GM23338 (cell line): ENCODE data around the gene FUT2. TPM values are rescaled to one million over a fixed set of nuclear protein-coding genes. Genes with fewer than 3 reads are reported as not detected.

Experiments used
- ATAC-seq: fragments of 200-7000 bp; cut with Tn5 transposase; 3 replicates; pipeline ENCODE4 v1.9.1; 2020
- DNase-seq: peaks from one replicate; pipeline ENCODE4 v3.0.0-alpha.2; 2015; ENCODE audit warnings: low spot score
- H2AFZ ChIP-seq: fragments of 200-600 bp; sonication (generic); 2 replicates; pipeline ENCODE4 v1.8.0; 2016; ENCODE audit warnings: antibody characterized with exemption, mild to moderate bottlenecking, moderate library complexity
- H3F3A ChIP-seq: fragments of 200-600 bp; sonication (generic); replicated peaks from 2 replicates; pipeline ENCODE4 v1.8.0; 2017; ENCODE audit warnings: antibody characterized with exemption, mixed run types, low read depth
- H3K27ac ChIP-seq: fragments of 200-600 bp; sonication (generic); 2 replicates; pipeline ENCODE4 v1.6.1; 2016; ENCODE audit warnings: low read depth
- H3K27me3 ChIP-seq: fragments of 200-600 bp; sonication (generic); 2 replicates; pipeline ENCODE4 v1.8.0; 2016; ENCODE audit warnings: mild to moderate bottlenecking, mixed run types, moderate library complexity; ENCODE audit not compliant: insufficient read depth
- H3K36me3 ChIP-seq: fragments of 200-600 bp; sonication (generic); 2 replicates; pipeline ENCODE4 v1.8.0; 2016; ENCODE audit warnings: mild to moderate bottlenecking; ENCODE audit not compliant: insufficient read depth
- H3K4me1 ChIP-seq: fragments of 200-600 bp; sonication (generic); 2 replicates; pipeline ENCODE4 v1.8.0; 2016; ENCODE audit warnings: mild to moderate bottlenecking, moderate library complexity; ENCODE audit not compliant: insufficient read depth
- H3K4me2 ChIP-seq: fragments of 200-600 bp; sonication (generic); 2 replicates; pipeline ENCODE4 v1.7.1; 2017; ENCODE audit warnings: mixed run types
- H3K4me3 ChIP-seq: fragments of 200-600 bp; sonication (generic); 2 replicates; pipeline ENCODE4 v1.6.1; 2016; ENCODE audit warnings: mixed run types
- H3K79me2 ChIP-seq: fragments of 200-600 bp; sonication (generic); replicated peaks from 2 replicates; pipeline ENCODE4 v1.8.0; 2017; ENCODE audit warnings: mild to moderate bottlenecking; ENCODE audit not compliant: insufficient read depth
- H3K9me2 ChIP-seq: fragments of 200-600 bp; sonication (generic); 2 replicates; pipeline ENCODE4 v1.8.0; 2017; ENCODE audit not compliant: insufficient read depth
- H4K20me1 ChIP-seq: fragments of 200-600 bp; sonication (generic); replicated peaks from 2 replicates; pipeline ENCODE4 v1.8.0; 2017; ENCODE audit warnings: mild to moderate bottlenecking; ENCODE audit not compliant: insufficient read depth
- H3K27ac Mint-ChIP-seq: 2 replicates; pipeline ENCODE4 v1.8.0; 2020; ENCODE audit warnings: inconsistent platforms, mild to moderate bottlenecking, moderate library complexity, mixed read lengths
- H3K27me3 Mint-ChIP-seq: 3 replicates; pipeline ENCODE4 v1.8.0; 2022; ENCODE audit warnings: low read depth, mild to moderate bottlenecking, moderate library complexity, mixed read lengths, inconsistent platforms; ENCODE audit not compliant: insufficient read depth, poor library complexity
- H3K36me3 Mint-ChIP-seq: 3 replicates; pipeline ENCODE4 v1.8.0; 2021; ENCODE audit warnings: low read depth, mild to moderate bottlenecking, inconsistent platforms, moderate library complexity, mixed read lengths
- H3K4me1 Mint-ChIP-seq: 3 replicates; pipeline ENCODE4 v1.8.0; 2020; ENCODE audit warnings: mild to moderate bottlenecking, inconsistent platforms, mixed read lengths
- H3K4me3 Mint-ChIP-seq: 3 replicates; pipeline ENCODE4 v1.8.0; 2021; ENCODE audit warnings: moderate library complexity, mild to moderate bottlenecking, inconsistent platforms, mixed read lengths
- H3K9me3 Mint-ChIP-seq: 3 replicates; pipeline ENCODE4 v1.8.0; 2020; ENCODE audit warnings: moderate library complexity, mild to moderate bottlenecking, inconsistent platforms, mixed read lengths
- EZH2 ChIP-seq: fragments of 200-600 bp; sonication (generic); IDR thresholded peaks from one replicate; pipeline ENCODE4 v1.8.0; 2017; ENCODE audit warnings: antibody characterized with exemption, mild to moderate bottlenecking, low read depth; ENCODE audit not compliant: unreplicated experiment
- JUNB ChIP-seq: IDR thresholded peaks from one replicate; pipeline ENCODE4 v1.6.1; 2016; ENCODE audit warnings: antibody characterized with exemption; ENCODE audit not compliant: unreplicated experiment
- NANOG ChIP-seq: IDR thresholded peaks from 2 replicates; pipeline ENCODE4 v1.6.1; 2016; ENCODE audit warnings: antibody characterized with exemption, borderline replicate concordance
- POLR2AphosphoS5 ChIP-seq: IDR thresholded peaks from 2 replicates; pipeline ENCODE4 v1.6.1; 2016; ENCODE audit warnings: antibody characterized with exemption, low read depth
- STAT1 ChIP-seq: IDR thresholded peaks from one replicate; pipeline ENCODE4 v1.6.1; 2016; ENCODE audit warnings: antibody characterized with exemption; ENCODE audit not compliant: unreplicated experiment
- ZNF114 ChIP-seq: fragments of 250-450 bp; sonication (Bioruptor Pico); IDR thresholded peaks from 2 replicates; pipeline ENCODE4 v1.5.0; 2020; ENCODE audit warnings: mild to moderate bottlenecking, moderate library complexity
- ZNF331 ChIP-seq: fragments of 250-450 bp; sonication (Bioruptor Pico); IDR thresholded peaks from 2 replicates; pipeline ENCODE4 v1.5.0; 2020; ENCODE audit warnings: low read depth, mild to moderate bottlenecking, moderate library complexity
- ZNF462 ChIP-seq: fragments of 250-450 bp; sonication (Bioruptor Pico); IDR thresholded peaks from 2 replicates; pipeline ENCODE4 v1.5.0; 2020; ENCODE audit warnings: mild to moderate bottlenecking, moderate library complexity
- polyA plus RNA-seq: library from polyadenylated mRNA; unstranded; fragments of >200 nt; fragmentation: Nextera tagmentation; extraction: Ambion mirVana; gene quantifications from 2 replicates; pipeline ENCODE4 v1.2.1, GENCODE V29; 2016
- total RNA-seq: library from RNA; depleted of rRNA; stranded (reverse); fragments of >200 nt; shearing (Covaris generic); gene quantifications from 2 replicates; pipeline ENCODE4 v1.2.3, GENCODE V29; 2014

Gene FUT2
- total and polyA plus RNA-seq, 2 experiments from 2014 or later: 5.0 to 5.6 TPM

- TF ChIP-seq ZNF462: no peak
- no peak for TF ChIP-seq EZH2
- no peak for TF ChIP-seq ZNF114 (CRISPR knock-in tag)
- no peak for TF ChIP-seq JUNB
Observed at GRCh38 chr19:48698046-48698445, 2.3 kb downstream of the FUT2 start (continued).

- Mint-ChIP-seq H3K4me3 (no peak overlapping the region), H3K36me3 (peaks cover 39% of the 10 kb centered on the region), H3K27me3 (peaks cover 9% of the 10 kb centered on the region), H3K27ac (no peak overlapping the region), H3K4me1 (no peaks in the 10 kb centered on the region), H3K9me3 (peaks cover 11% of the 10 kb centered on the region)
- no peaks in the 10 kb centered on the region for H3K79me2 ChIP-seq
- H3K4me2 ChIP-seq: no peak overlapping the region
- no peak overlapping the region for H2AFZ ChIP-seq
- no peaks in the 10 kb centered on the region for H4K20me1 ChIP-seq
- H3K4me1 ChIP-seq: no peaks in the 10 kb centered on the region
- no peak for ATAC-seq
- H3K36me3 ChIP-seq: no peaks in the 10 kb centered on the region
- H3K9me2 ChIP-seq: no peaks in the 10 kb centered on the region
- no peak overlapping the region for H3K4me3 ChIP-seq
- no peak overlapping the region for H3K27ac ChIP-seq
- no peaks in the 10 kb centered on the region for H3F3A ChIP-seq
- H3K27me3 ChIP-seq: no peaks in the 10 kb centered on the region
- DNase-seq: no peak
- TF ChIP-seq ZNF462 (no peak), POLR2AphosphoS5 (no peak), NANOG (no peak), EZH2 (no peak), ZNF331 (CRISPR knock-in tag) (no peak), ZNF114 (CRISPR knock-in tag) (no peak), STAT1 (no peak)
Observed at GRCh38 chr19:48702701-48703100, 6.9 kb downstream of the FUT2 start.
